HG02885 (cell line): Measurements from ENCODE around the gene SCD.

Experiments
- ATAC-seq: cut with Tn5 transposase; IDR thresholded peaks from one replicate; pipeline ENCODE4 v1.9.1; 2021; ENCODE audit warnings: mild to moderate bottlenecking; ENCODE audit not compliant: unreplicated experiment, poor library complexity

The SCD gene

GRCh38 chr10:100391163-100392002 lies 44.4 kb downstream of the SCD start:
- no peak for ATAC-seq

- no peak for ATAC-seq
Observed at GRCh38 chr10:100392686-100393003, 45.6 kb downstream of the SCD start.

GRCh38 chr10:100395626-100396025 lies 48.6 kb downstream of the SCD start:
- no peak for ATAC-seq

- ATAC-seq: no peak
Observed at GRCh38 chr10:100396605-100397004, 49.6 kb downstream of the SCD start.

GRCh38 chr10:100401631-100402328 lies 54.7 kb downstream of the SCD start:
- ATAC-seq: no peak

GRCh38 chr10:100403734-100404133 lies 56.7 kb downstream of the SCD start:
- ATAC-seq: no peak

GRCh38 chr10:100413173-100413572 lies 66.1 kb downstream of the SCD start:
- no peak for ATAC-seq
